Activated naive CD4-positive, alpha-beta T cell treated with anti-CD3 and anti-CD28 coated beads, Interleukin-2, amount 50 U/mL, for 24 hours (primary cell): ENCODE measurements around the gene C1GALT1.
"Not testable (repeated sequence)": the region's sequence is repeated elsewhere in the genome, so short reads cannot be mapped to it uniquely, and the experiment has no call there.

ENCODE experiments used
- H3K27ac Mint-ChIP-seq: one replicate; pipeline ENCODE4 v1.8.0; 2021; ENCODE audit warnings: mild to moderate bottlenecking, mixed read lengths
- H3K27me3 Mint-ChIP-seq: one replicate; pipeline ENCODE4 v1.8.0; 2021; ENCODE audit warnings: mixed read lengths
- H3K36me3 Mint-ChIP-seq: one replicate; pipeline ENCODE4 v1.8.0; 2021; ENCODE audit warnings: mixed read lengths
- H3K4me1 Mint-ChIP-seq: one replicate; pipeline ENCODE4 v1.8.0; 2021; ENCODE audit warnings: mixed read lengths
- H3K4me3 Mint-ChIP-seq: one replicate; pipeline ENCODE4 v1.8.0; 2021; ENCODE audit warnings: mild to moderate bottlenecking, mixed read lengths
- H3K9me3 Mint-ChIP-seq: one replicate; pipeline ENCODE4 v1.8.0; 2021; ENCODE audit warnings: mixed read lengths

Gene C1GALT1

GRCh38 chr7:7231865-7232264 is 49.5 kb downstream of the C1GALT1 start:
- Mint-ChIP-seq H3K9me3 (peaks cover 4% of the 10 kb centered on the region), H3K36me3 (peaks cover 41% of the 10 kb centered on the region), H3K27ac (no peak overlapping the region), H3K4me3 (no peak overlapping the region), H3K27me3 (no peaks in the 10 kb centered on the region), H3K4me1 (peaks cover 42% of the 10 kb centered on the region)

- H3K27me3 Mint-ChIP-seq = no peaks in the 10 kb centered on the region
- H3K4me1 Mint-ChIP-seq = peaks cover 44% of the 10 kb centered on the region
- H3K9me3 Mint-ChIP-seq = peaks cover 4% of the 10 kb centered on the region
- no peak overlapping the region for H3K27ac Mint-ChIP-seq
- peaks cover 42% of the 10 kb centered on the region for H3K36me3 Mint-ChIP-seq
- H3K4me3 Mint-ChIP-seq = no peak overlapping the region
Observed at GRCh38 chr7:7235347-7235746, 53.0 kb downstream of the C1GALT1 start.

GRCh38 chr7:7236041-7236440 is 53.7 kb downstream of the C1GALT1 start:
- H3K27ac Mint-ChIP-seq = no peak overlapping the region
- H3K36me3 Mint-ChIP-seq = peaks cover 40% of the 10 kb centered on the region
- no peak overlapping the region for H3K4me3 Mint-ChIP-seq
- peaks cover 1% of the 10 kb centered on the region for H3K9me3 Mint-ChIP-seq
- H3K4me1 Mint-ChIP-seq = peaks cover 45% of the 10 kb centered on the region
- no peaks in the 10 kb centered on the region for H3K27me3 Mint-ChIP-seq

- no peaks in the 10 kb centered on the region for H3K9me3 Mint-ChIP-seq
- peaks cover 38% of the 10 kb centered on the region for H3K4me1 Mint-ChIP-seq
- peaks cover 31% of the 10 kb centered on the region for H3K36me3 Mint-ChIP-seq
- H3K4me3 Mint-ChIP-seq = no peak overlapping the region
- H3K27ac Mint-ChIP-seq = no peak overlapping the region
- H3K27me3 Mint-ChIP-seq = no peaks in the 10 kb centered on the region
Observed at GRCh38 chr7:7237201-7237977, 55.0 kb downstream of the C1GALT1 start.

DNA sequence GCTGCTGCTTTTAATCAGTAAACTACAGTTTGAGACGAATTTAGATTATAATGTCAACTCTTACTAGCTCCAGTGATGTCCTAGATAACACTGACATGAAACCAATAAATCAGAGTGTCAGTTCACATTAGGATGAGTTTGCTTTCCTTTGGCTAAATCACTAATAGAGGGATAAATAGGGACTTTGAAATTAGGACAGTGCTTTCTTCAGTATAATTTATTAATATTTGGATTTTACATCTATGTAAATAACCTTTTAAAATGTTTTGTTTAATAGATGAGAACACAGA is 55.6 kb downstream of the C1GALT1 start:
- no peak overlapping the region for H3K4me3 Mint-ChIP-seq
- no peaks in the 10 kb centered on the region for H3K9me3 Mint-ChIP-seq
- H3K27ac Mint-ChIP-seq = no peak overlapping the region
- H3K27me3 Mint-ChIP-seq = no peaks in the 10 kb centered on the region
- H3K36me3 Mint-ChIP-seq = peaks cover 37% of the 10 kb centered on the region
- peaks cover 43% of the 10 kb centered on the region for H3K4me1 Mint-ChIP-seq

DNA sequence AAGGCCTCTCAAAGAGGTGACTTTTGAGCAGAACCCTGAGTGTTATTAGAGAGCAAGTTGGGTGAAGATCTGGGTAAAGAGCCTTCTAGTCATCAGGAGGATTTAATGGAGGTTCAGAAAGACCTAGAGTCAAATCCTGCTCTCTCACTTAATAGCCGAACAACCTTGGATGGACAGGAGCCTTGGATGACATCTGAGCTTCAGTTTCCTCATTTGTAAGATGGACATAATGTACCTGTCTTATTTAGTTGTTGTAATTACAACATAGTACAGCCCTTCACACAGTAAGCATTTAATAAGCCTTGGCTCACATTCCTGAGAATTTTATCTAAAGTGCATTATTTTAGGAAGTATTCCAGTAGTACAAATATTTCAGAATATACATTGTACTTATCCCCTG is 57.0 kb downstream of the C1GALT1 start:
- Mint-ChIP-seq H3K4me3 (no peak overlapping the region), H3K27ac (no peak overlapping the region), H3K9me3 (no peaks in the 10 kb centered on the region), H3K27me3 (no peaks in the 10 kb centered on the region), H3K4me1 (peaks cover 35% of the 10 kb centered on the region), H3K36me3 (peaks cover 40% of the 10 kb centered on the region)

- Mint-ChIP-seq H3K36me3 (peaks cover 32% of the 10 kb centered on the region), H3K27ac (no peak overlapping the region)
Observed at GRCh38 chr7:7242899-7243298, 60.6 kb downstream of the C1GALT1 start.

DNA sequence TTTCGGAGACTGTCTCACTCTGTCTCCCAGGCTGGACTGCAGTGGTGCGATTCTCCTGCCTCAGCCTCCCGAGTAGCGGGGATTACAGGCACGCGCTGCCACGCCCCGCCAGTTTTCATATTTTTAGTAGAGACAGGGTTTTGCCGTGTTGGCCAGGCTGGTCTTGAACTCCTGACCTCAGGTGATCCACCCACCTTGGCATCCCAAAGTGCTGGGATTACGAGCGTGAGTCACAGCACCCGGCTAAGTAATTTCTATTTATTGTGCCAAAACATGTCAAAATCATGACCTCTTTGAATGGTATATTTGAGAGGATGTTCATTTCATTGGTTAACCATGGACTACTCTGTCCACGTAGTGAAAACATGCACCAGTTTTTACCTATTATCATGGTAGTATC is 62.9 kb downstream of the C1GALT1 start:
- H3K27ac Mint-ChIP-seq, H3K9me3 Mint-ChIP-seq, H3K27me3 Mint-ChIP-seq, H3K4me3 Mint-ChIP-seq: not testable (repeated sequence)
- Mint-ChIP-seq H3K4me1 (peaks cover 46% of the 10 kb centered on the region), H3K36me3 (peaks cover 24% of the 10 kb centered on the region)

More at GRCh38 chr7:7242899-7243298, 60.6 kb downstream of the C1GALT1 start:
- peaks cover 52% of the 10 kb centered on the region for H3K4me1 Mint-ChIP-seq
- no peaks in the 10 kb centered on the region for H3K9me3 Mint-ChIP-seq
- no peaks in the 10 kb centered on the region for H3K27me3 Mint-ChIP-seq
- H3K4me3 Mint-ChIP-seq = no peak overlapping the region

DNA sequence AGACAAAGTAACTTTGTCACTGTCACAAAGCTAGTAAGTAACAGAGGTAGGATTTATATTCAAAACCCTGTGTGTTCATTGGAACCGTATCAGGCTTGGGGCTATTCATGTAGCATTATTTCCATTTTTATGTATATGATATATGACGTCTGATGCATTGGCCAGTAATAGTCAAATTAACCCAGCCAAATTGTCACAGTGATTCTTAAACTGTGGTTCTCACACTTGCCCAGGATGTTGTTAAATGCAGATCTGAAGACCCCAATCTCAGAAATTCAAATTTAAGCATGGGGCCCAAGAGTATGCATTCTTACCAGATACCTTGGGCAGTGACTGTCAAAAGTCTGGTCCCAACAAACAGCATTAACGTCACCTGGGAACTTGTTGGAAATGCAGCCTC is 63.9 kb downstream of the C1GALT1 start:
- Mint-ChIP-seq H3K36me3 (peaks cover 25% of the 10 kb centered on the region), H3K4me1 (peaks cover 43% of the 10 kb centered on the region), H3K4me3 (no peak overlapping the region), H3K9me3 (no peaks in the 10 kb centered on the region), H3K27me3 (no peaks in the 10 kb centered on the region), H3K27ac (no peak overlapping the region)

- H3K27ac Mint-ChIP-seq = no peak overlapping the region
- H3K4me3 Mint-ChIP-seq = peak overlapping the region; percentile 30
- peaks cover 25% of the 10 kb centered on the region for H3K36me3 Mint-ChIP-seq
- H3K27me3 Mint-ChIP-seq = no peaks in the 10 kb centered on the region
- H3K4me1 Mint-ChIP-seq = peaks cover 44% of the 10 kb centered on the region
- H3K9me3 Mint-ChIP-seq = no peaks in the 10 kb centered on the region
Observed at GRCh38 chr7:7247658-7248057, 65.3 kb downstream of the C1GALT1 start.

- Mint-ChIP-seq H3K36me3 (peaks cover 13% of the 10 kb centered on the region), H3K4me3 (no peak overlapping the region), H3K9me3 (no peaks in the 10 kb centered on the region), H3K4me1 (peaks cover 42% of the 10 kb centered on the region), H3K27ac (no peak overlapping the region), H3K27me3 (no peaks in the 10 kb centered on the region)
Observed at GRCh38 chr7:7249814-7250213, 67.5 kb downstream of the C1GALT1 start.

DNA sequence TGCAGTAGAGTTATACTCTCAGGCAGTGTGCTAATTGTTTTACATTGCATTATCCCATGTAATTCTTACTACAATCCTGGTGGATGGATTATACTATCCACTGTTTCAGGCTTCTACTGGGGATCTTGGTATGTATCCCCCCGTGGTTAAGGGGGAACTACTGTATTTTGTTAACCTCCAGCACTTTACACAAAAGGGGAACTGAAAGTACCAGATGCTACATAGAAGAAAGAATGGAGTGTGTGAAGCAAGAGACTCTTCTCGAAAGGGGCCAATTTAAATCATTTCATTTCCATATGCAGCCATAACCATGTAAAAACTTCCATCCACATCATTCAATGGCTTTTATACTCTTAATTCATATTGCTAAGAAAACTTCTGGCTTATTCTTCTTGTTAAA is 69.4 kb downstream of the C1GALT1 start:
- H3K27ac Mint-ChIP-seq = no peak overlapping the region
- H3K4me1 Mint-ChIP-seq = peaks cover 33% of the 10 kb centered on the region
- H3K36me3 Mint-ChIP-seq = peaks cover 7% of the 10 kb centered on the region

GRCh38 chr7:7254319-7254718 is 72.0 kb downstream of the C1GALT1 start:
- Mint-ChIP-seq H3K27me3 (no peaks in the 10 kb centered on the region), H3K4me3 (no peak overlapping the region), H3K27ac (no peak overlapping the region), H3K9me3 (no peaks in the 10 kb centered on the region), H3K36me3 (peaks cover 7% of the 10 kb centered on the region), H3K4me1 (peaks cover 40% of the 10 kb centered on the region)

More for the DNA sequence above, 69.4 kb downstream of the C1GALT1 start:
- no peaks in the 10 kb centered on the region for H3K27me3 Mint-ChIP-seq
- no peaks in the 10 kb centered on the region for H3K9me3 Mint-ChIP-seq
- no peak overlapping the region for H3K4me3 Mint-ChIP-seq

DNA sequence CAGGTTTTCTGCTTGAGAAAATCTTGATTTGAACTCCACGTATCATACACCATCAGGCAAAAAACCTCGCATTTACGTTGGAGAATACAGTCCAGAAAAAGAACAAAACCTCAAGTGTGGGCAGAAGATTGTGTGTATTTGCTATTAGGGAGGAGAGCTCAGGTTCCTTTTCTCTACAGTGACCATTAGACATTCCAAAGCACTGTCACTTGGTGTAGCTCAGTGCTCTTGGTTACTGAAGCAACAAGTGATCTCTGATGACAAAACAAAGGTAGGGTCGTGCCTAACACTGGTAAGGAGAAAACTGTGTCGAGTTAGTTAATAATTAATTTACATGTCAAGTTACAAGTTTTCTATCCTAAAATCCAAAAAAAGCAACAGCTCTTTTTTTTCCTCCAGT is 72.6 kb downstream of the C1GALT1 start:
- H3K27me3 Mint-ChIP-seq = no peaks in the 10 kb centered on the region
- H3K4me3 Mint-ChIP-seq = no peak overlapping the region
- H3K36me3 Mint-ChIP-seq = peaks cover 7% of the 10 kb centered on the region
- H3K4me1 Mint-ChIP-seq = peaks cover 46% of the 10 kb centered on the region
- H3K9me3 Mint-ChIP-seq = no peaks in the 10 kb centered on the region
- peak overlapping the region; percentile 75 for H3K27ac Mint-ChIP-seq

DNA sequence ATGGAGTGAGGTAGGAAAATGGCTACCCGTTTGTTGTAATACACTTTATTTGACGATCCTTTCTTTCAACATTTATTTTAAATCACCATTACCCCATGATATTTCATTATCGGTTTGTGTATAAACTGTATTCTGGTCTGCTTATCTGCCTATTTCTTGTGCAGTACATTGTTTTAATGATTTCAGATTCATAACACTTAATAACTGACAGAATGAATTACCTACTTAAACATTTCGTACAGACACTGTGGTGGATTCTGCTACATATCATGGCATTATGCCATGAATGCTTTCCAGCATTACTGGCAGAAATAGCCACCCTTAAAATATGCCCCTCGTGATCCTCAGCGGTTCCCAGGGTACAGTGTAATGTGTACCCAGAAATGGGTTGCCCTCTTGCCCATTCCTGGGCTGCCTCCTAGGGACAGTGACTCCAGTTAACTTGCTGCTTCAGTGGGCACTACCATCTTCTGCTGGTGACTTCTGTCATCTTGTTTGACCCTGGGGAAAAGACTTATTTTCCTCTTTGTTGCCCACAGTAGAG is 74.5 kb downstream of the C1GALT1 start:
- H3K4me1 Mint-ChIP-seq = peaks cover 49% of the 10 kb centered on the region

DNA sequence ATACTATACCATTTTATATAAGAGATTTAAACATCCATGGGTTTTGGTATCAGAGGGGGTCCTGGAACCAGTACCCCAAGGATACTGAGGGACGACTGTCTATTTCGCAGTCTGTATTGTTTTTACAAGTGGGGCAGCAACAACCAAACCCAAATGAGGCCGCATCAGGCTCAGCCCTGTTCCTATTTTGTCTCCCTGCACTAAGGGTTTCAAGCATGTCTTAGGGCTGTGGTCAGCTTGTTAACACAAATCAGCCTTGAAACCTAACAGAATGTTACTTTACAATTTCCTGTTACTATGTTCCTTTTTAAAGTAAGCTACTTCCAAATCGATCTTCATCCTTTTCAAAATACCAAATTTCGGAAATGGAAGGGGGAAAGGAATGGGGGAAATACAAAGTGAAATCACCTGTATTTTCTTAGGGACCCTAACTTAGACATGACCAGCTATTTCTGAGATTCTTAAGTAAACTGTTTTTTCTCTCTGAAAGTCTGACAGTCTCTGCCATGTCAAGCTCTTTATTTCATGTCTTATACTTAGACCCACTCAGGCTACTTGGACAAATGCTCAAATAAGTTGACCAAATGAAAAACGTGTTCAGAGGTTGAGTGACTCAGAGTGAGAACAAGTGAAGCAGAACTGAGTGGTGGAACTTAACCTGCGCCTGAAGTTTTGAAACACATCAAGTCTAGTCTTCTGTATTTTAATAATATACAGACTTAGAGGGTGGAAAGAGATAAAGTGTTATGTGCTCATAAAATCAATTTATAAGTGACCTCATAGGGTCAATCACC is 75.8 kb downstream of the C1GALT1 start:
- Mint-ChIP-seq H3K4me1 (peaks cover 49% of the 10 kb centered on the region), H3K36me3 (peaks cover 2% of the 10 kb centered on the region), H3K27ac (peak overlapping the region; percentile 92), H3K27me3 (no peaks in the 10 kb centered on the region), H3K4me3 (peak overlapping the region; percentile 74), H3K9me3 (peaks cover 4% of the 10 kb centered on the region)

More for the DNA sequence above, 74.5 kb downstream of the C1GALT1 start:
- Mint-ChIP-seq H3K27ac (peak overlapping the region; percentile 64), H3K27me3 (no peaks in the 10 kb centered on the region), H3K9me3 (peaks cover 4% of the 10 kb centered on the region), H3K4me3 (no peak overlapping the region), H3K36me3 (peaks cover 5% of the 10 kb centered on the region)
